GM12878 (cell line): ENCODE results near the gene STK32B. TPM values are rescaled to one million over a fixed set of nuclear protein-coding genes. Genes with fewer than 3 reads are reported as not detected.

Source experiments
- ATAC-seq: fragments of 200-7000 bp; cut with Tn5 transposase; 3 replicates; pipeline ENCODE4 v1.9.1; 2020; ENCODE audit warnings: mild to moderate bottlenecking, moderate library complexity
- BruUV-seq: library from RNA; stranded (reverse); fragments of 400-500 nt; replicated peaks from 2 replicates; lab custom pipeline; 2021; lab: Mats Ljungman, UMichigan
- CTCF ChIA-PET: fragments of 300-600 bp; sonication (Branson Sonifier 250); formaldehyde crosslinking; extraction: SDS; loops from one replicate; lab custom pipeline; 2021; ENCODE audit warnings: inconsistent platforms; lab: Yijun Ruan, JAX
- POLR2A ChIA-PET: fragments of 350-600 bp; formaldehyde crosslinking; extraction: SDS; loops from one replicate; lab custom pipeline; 2021; ENCODE audit warnings: inconsistent platforms; lab: Charles Lee
- RAD21 ChIA-PET: fragments of 300-600 bp; sonication (Branson Sonifier 250); formaldehyde crosslinking; loops from one replicate; lab custom pipeline; 2023; ENCODE audit warnings: antibody characterized with exemption; ENCODE audit not compliant: unreplicated experiment; lab: Charles Lee
- SMC1A ChIA-PET: fragments of 300-600 bp; sonication (Branson Sonifier 250); formaldehyde crosslinking; loops from one replicate; lab custom pipeline; 2023; ENCODE audit not compliant: unreplicated experiment, uncharacterized antibody; lab: Charles Lee
- DNase-seq: peaks from one replicate; pipeline ENCODE4 v3.0.0-alpha.2; 2011; ENCODE audit warnings: low read depth, low spot score
- FAIRE-seq: peaks from 3 replicates; lab custom pipeline; 2011; peaks lifted over from hg19 to GRCh38; lab: Jason Lieb, UNC
- H2AFZ ChIP-seq: 2 replicates; pipeline ENCODE4 v1.6.0; 2011; ENCODE audit warnings: low read depth, low read length, control low read depth; ENCODE audit not compliant: control insufficient read depth
- H3K27ac ChIP-seq: 2 replicates; pipeline ENCODE4 v1.5.1; 2011; ENCODE audit warnings: control low read depth; ENCODE audit not compliant: control insufficient read depth, insufficient read depth
- H3K27me3 ChIP-seq, 2 experiments: replicated peaks in 1 of 2; 2 replicates each; pipeline versions ENCODE4 v1.6.0 to v1.6.1; 2011; ENCODE audit warnings: low read length in 1 of 2; ENCODE audit not compliant: control insufficient read depth in 2 of 2, insufficient read depth in 2 of 2
- H3K36me3 ChIP-seq, 2 experiments: 2 replicates each; pipeline ENCODE4 v1.5.1; 2011; ENCODE audit warnings: low read length in 1 of 2; ENCODE audit not compliant: control insufficient read depth in 2 of 2, insufficient read depth in 2 of 2
- H3K4me1 ChIP-seq: 2 replicates; pipeline ENCODE4 v1.6.1; 2011; ENCODE audit warnings: mild to moderate bottlenecking, low read length, moderate library complexity, mixed read lengths; ENCODE audit not compliant: control insufficient read depth, insufficient read depth
- H3K4me2 ChIP-seq: 2 replicates; pipeline ENCODE4 v1.6.0; 2011; ENCODE audit warnings: control low read depth; ENCODE audit not compliant: control insufficient read depth, insufficient read depth
- H3K4me3 ChIP-seq: fragments of 200-600 bp; sonication (generic); 2 replicates; pipeline ENCODE4 v1.5.1; 2016
- H3K79me2 ChIP-seq: 2 replicates; pipeline ENCODE4 v1.6.0; 2011; ENCODE audit warnings: low read length; ENCODE audit not compliant: control insufficient read depth, insufficient read depth
- H3K9ac ChIP-seq: 2 replicates; pipeline ENCODE4 v1.8.0; 2011; ENCODE audit warnings: low read length, control low read depth, mixed read lengths; ENCODE audit not compliant: control insufficient read depth, insufficient read depth
- H3K9me3 ChIP-seq: replicated peaks from 3 replicates; pipeline ENCODE4 v1.5.1; 2011; ENCODE audit warnings: mild to moderate bottlenecking, low read length; ENCODE audit not compliant: control insufficient read depth, insufficient read depth
- H4K20me1 ChIP-seq: 2 replicates; pipeline ENCODE4 v1.6.0; 2011; ENCODE audit not compliant: control insufficient read depth, insufficient read depth
- ASH2L ChIP-seq: fragments of 300-600, 200-600 bp; sonication (generic); IDR thresholded peaks from 2 replicates; pipeline ENCODE4 v1.6.1; 2017; ENCODE audit warnings: low read depth, mild to moderate bottlenecking, borderline replicate concordance
- BCLAF1 ChIP-seq: fragments of 450-650 bp; IDR thresholded peaks from 2 replicates; pipeline ENCODE4 v1.6.1; 2017; ENCODE audit warnings: antibody characterized with exemption, mild to moderate bottlenecking, moderate library complexity
- EGR1 ChIP-seq, 2 experiments: IDR thresholded peaks; 1 replicate in 1 of 2; 2 replicates in 1 of 2; pipeline ENCODE4 v1.6.1; 2011 to 2012; ENCODE audit warnings: low read depth in 2 of 2, low read length in 2 of 2, borderline replicate concordance in 1 of 2, mild to moderate bottlenecking in 1 of 2, moderate library complexity in 1 of 2
- ETV6 ChIP-seq, 2 experiments: fragments of 450-650 bp in 1 of 2; IDR thresholded peaks in 1 of 2; conservative IDR thresholded peaks in 1 of 2; 2 replicates each; pipeline ENCODE4 v1.6.1; 2014; ENCODE audit warnings: antibody characterized with exemption in 1 of 2, borderline replicate concordance in 1 of 2, low read depth in 1 of 2, mild to moderate bottlenecking in 1 of 2, moderate library complexity in 1 of 2
- EZH2 ChIP-seq: IDR thresholded peaks from 2 replicates; pipeline ENCODE4 v1.6.1; 2012; ENCODE audit warnings: low read depth, mild to moderate bottlenecking, control low read depth, inconsistent platforms, low read length, borderline replicate concordance; ENCODE audit not compliant: control insufficient read depth
- HCFC1 ChIP-seq: fragments of 150-350 bp; IDR thresholded peaks from 2 replicates; pipeline ENCODE4 v1.6.1; 2014; ENCODE audit warnings: low read length
- KLF5 ChIP-seq: fragments of 450-650 bp; IDR thresholded peaks from 2 replicates; pipeline ENCODE4 v1.6.1; 2014; ENCODE audit warnings: mild to moderate bottlenecking; ENCODE audit not compliant: partially characterized antibody
- PML ChIP-seq: IDR thresholded peaks from 2 replicates; pipeline ENCODE4 v1.6.1; 2012; ENCODE audit warnings: low read length, inconsistent platforms
- POLR2AphosphoS2 ChIP-seq: IDR thresholded peaks from 2 replicates; pipeline ENCODE4 v1.6.1; 2011; ENCODE audit warnings: low read depth, mild to moderate bottlenecking, low read length, improper control_type of control experiment, moderate library complexity
- RUNX3 ChIP-seq: IDR thresholded peaks from 2 replicates; pipeline ENCODE4 v1.6.1; 2012; ENCODE audit warnings: low read length, inconsistent platforms
- TARDBP ChIP-seq: IDR thresholded peaks from 2 replicates; pipeline ENCODE4 v1.6.1; 2016; ENCODE audit warnings: borderline replicate concordance
- TCF3 ChIP-seq: IDR thresholded peaks from 2 replicates; pipeline ENCODE4 v1.6.1; 2012; ENCODE audit warnings: low read depth, mild to moderate bottlenecking, low read length, borderline replicate concordance; ENCODE audit not compliant: insufficient read depth
- USF1 ChIP-seq: IDR thresholded peaks from 2 replicates; pipeline ENCODE4 v1.6.1; 2011; ENCODE audit warnings: borderline replicate concordance, low read depth, mild to moderate bottlenecking, moderate library complexity, mixed read lengths, low read length; ENCODE audit not compliant: insufficient read depth; ENCODE audit errors: extremely low read length
- WRNIP1 ChIP-seq: IDR thresholded peaks from 2 replicates; pipeline ENCODE4 v1.6.1; 2011; ENCODE audit warnings: low read depth, low read length, improper control_type of control experiment, borderline replicate concordance
- ZNF217 ChIP-seq: fragments of 450-650 bp; IDR thresholded peaks from 2 replicates; pipeline ENCODE4 v1.6.1; 2017; ENCODE audit warnings: antibody characterized with exemption, mild to moderate bottlenecking
- WGBS: methylation state at CpG from one replicate; pipeline ENCODE4 v1.1.6; 2016; ENCODE audit warnings: low lambda C conversion rate; ENCODE audit not compliant: insufficient replicate concordance, insufficient coverage; ENCODE audit errors: missing lambda C conversion rate; 5-methylcytosine and 5-hydroxymethylcytosine counted together
- in situ Hi-C: fragments of 300-500 bp; cut with MboI; formaldehyde crosslinking; loops from 9 replicates; pipeline ENCODE4 v1.14.3; 2018; ENCODE audit warnings: mixed read lengths
- intact Hi-C: fragments of 100-400 bp; cut with micrococcal nuclease; formaldehyde crosslinking; loops from one replicate; pipeline ENCODE4 v1.14.2; 2022; ENCODE audit not compliant: unreplicated experiment
- polyA plus RNA-seq, 11 experiments: library from polyadenylated mRNA; depleted of rRNA in 4 of 11; unstranded in 6 of 11; stranded (reverse) in 5 of 11; fragments of >200 nt; fragmentation: Nextera tagmentation in 4 of 11; fragmentation: Illumina TruSeq in 1 of 11; extraction: Ambion mirVana in 4 of 11; extraction: Trizol in 1 of 11; gene quantifications; 1 replicate in 1 of 11; 2 replicates in 10 of 11; pipeline versions ENCODE4 v1.2.1 to v1.2.3, GENCODE V29; 2011 to 2016; ENCODE audit warnings: inconsistent platforms in 2 of 11, missing spikeins in 2 of 11, low read depth in 1 of 11
- total RNA-seq, 4 experiments: library from RNA; depleted of rRNA in 3 of 4; stranded (reverse); fragments of >200 nt in 3 of 4; fragmentation: Illumina TruSeq in 1 of 4; extraction: Trizol in 1 of 4; gene quantifications; 2 replicates each; pipeline versions ENCODE4 v1.2.1 to v1.2.3, GENCODE V29; 2013 to 2021

Gene STK32B
- total and polyA plus RNA-seq, 10 of the 15 experiments (the other 5 are each of a cell fraction or from before 2014, with no cell fraction given): 0.04 to 0.12 (median 0.08) TPM; not detected in 7

- TF ChIP-seq BCLAF1 (no peak), EZH2 (no peak), PML (no peak), HCFC1 (no peak), ZNF217 (no peak), WRNIP1 (no peak), KLF5 (no peak), TCF3 (no peak), ETV6 (conservative IDR thresholded peaks at IDR 0.05 in 1 of 2, IDR thresholded peaks at IDR 0.05 in 1 of 2; ENCODE audit: borderline replicate concordance in 1 of 2, low read depth in 1 of 2) (no peak), EGR1 (IDR thresholded peaks at IDR 0.05; ENCODE audit: borderline replicate concordance in 1 of 2, low read depth in 2 of 2, low read length in 2 of 2) (no peak), ASH2L (no peak), RUNX3 (no peak), TARDBP (no peak), POLR2AphosphoS2 (no peak), USF1 (no peak)
These were observed 320.3 kb downstream of the STK32B start for GRCh38 chr4:5371415-5372190.

More at GRCh38 chr4:5371415-5372190, 320.3 kb downstream of the STK32B start:
- Histone ChIP-seq H3K36me3 (no peaks in the 10 kb centered on the region), H2AFZ (no peak overlapping the region), H3K4me2 (no peak overlapping the region), H4K20me1 (no peaks in the 10 kb centered on the region), H3K9me3 (no peaks in the 10 kb centered on the region; the same call in 2 of the 3 replicates), H3K9ac (no peak overlapping the region), H3K27ac (no peak overlapping the region), H3K27me3 (no peaks in the 10 kb centered on the region), H3K79me2 (no peaks in the 10 kb centered on the region), H3K4me3 (no peak overlapping the region), H3K4me1 (no peaks in the 10 kb centered on the region)
- SMC1A ChIA-PET: interaction anchor here (0.8 kb wide), 1 partner anchor 10 kb away, joined by 3 read pairs; no protein-coding TSS in a partner anchor
- in situ Hi-C loops: no loop called here
- intact Hi-C loops: no loop called here
- WGBS: 21% methylated on average over 8 of the region's 8 CpGs
- POLR2A ChIA-PET: no interaction called here
- DNase-seq (no peak), ATAC-seq (no peak), FAIRE-seq (no peak)
- RAD21 ChIA-PET: no interaction called here
- CTCF ChIA-PET: no interaction called here
- BruUV-seq: no TSS peak
